CD4-positive, alpha-beta T cell treated with Interleukin-15 for 4 hours (primary cell): Measurements from ENCODE around the gene DNAH10.
"Not testable (repeated sequence)": the region's sequence is repeated elsewhere in the genome, so short reads cannot be mapped to it uniquely, and the experiment has no call there.

Source experiments
- DNase-seq: peaks from one replicate; pipeline ENCODE4 v3.0.0-alpha.2; 2020; ENCODE audit warnings: low spot score

Gene DNAH10

GRCh38 chr12:123910057-123910456 is 148.0 kb downstream of the DNAH10 start:
- no peak for DNase-seq

- no peak for DNase-seq
Observed at GRCh38 chr12:123910761-123911193, 148.7 kb downstream of the DNAH10 start.

- not testable (repeated sequence) for DNase-seq
Observed at GRCh38 chr12:123911672-123912409, 149.7 kb downstream of the DNAH10 start.

GRCh38 chr12:123912415-123913380 is 150.6 kb downstream of the DNAH10 start:
- DNase-seq = no peak

- DNase-seq = no peak
Observed at GRCh38 chr12:123914726-123915333, 152.7 kb downstream of the DNAH10 start.

- DNase-seq = peak; percentile 65
Observed at GRCh38 chr12:123916729-123917128, 154.6 kb downstream of the DNAH10 start.

GRCh38 chr12:123917337-123917850 is 155.3 kb downstream of the DNAH10 start:
- DNase-seq = no peak

- DNase-seq = no peak
Observed at GRCh38 chr12:123919980-123920360, 157.9 kb downstream of the DNAH10 start.

GRCh38 chr12:123923038-123923437 is 160.9 kb downstream of the DNAH10 start:
- no peak for DNase-seq

- DNase-seq = no peak
Observed at GRCh38 chr12:123923927-123924326, 161.8 kb downstream of the DNAH10 start.

- no peak for DNase-seq
Observed at GRCh38 chr12:123924539-123924938, 162.4 kb downstream of the DNAH10 start.

GRCh38 chr12:123928274-123928865 is 166.3 kb downstream of the DNAH10 start:
- DNase-seq = no peak

GRCh38 chr12:123928897-123929296 is 166.8 kb downstream of the DNAH10 start:
- no peak for DNase-seq

- DNase-seq = no peak
Observed at GRCh38 chr12:123929946-123930583, 168.0 kb downstream of the DNAH10 start.

- peak; percentile 37 for DNase-seq
Observed at GRCh38 chr12:123931686-123932321, 169.7 kb downstream of the DNAH10 start.

- DNase-seq = no peak
Observed at GRCh38 chr12:123933214-123933613, 171.1 kb downstream of the DNAH10 start.

GRCh38 chr12:123934016-123934620 is 172.0 kb downstream of the DNAH10 start:
- DNase-seq = no peak

- DNase-seq = peak; percentile 14
Observed at GRCh38 chr12:123934829-123935228, 172.7 kb downstream of the DNAH10 start.

GRCh38 chr12:123935956-123936355 is 173.9 kb downstream of the DNAH10 start:
- DNase-seq = no peak

- no peak for DNase-seq
Observed at GRCh38 chr12:123936471-123936870, 174.4 kb downstream of the DNAH10 start.
